ENCODE data around the gene OGFR.

DNA sequence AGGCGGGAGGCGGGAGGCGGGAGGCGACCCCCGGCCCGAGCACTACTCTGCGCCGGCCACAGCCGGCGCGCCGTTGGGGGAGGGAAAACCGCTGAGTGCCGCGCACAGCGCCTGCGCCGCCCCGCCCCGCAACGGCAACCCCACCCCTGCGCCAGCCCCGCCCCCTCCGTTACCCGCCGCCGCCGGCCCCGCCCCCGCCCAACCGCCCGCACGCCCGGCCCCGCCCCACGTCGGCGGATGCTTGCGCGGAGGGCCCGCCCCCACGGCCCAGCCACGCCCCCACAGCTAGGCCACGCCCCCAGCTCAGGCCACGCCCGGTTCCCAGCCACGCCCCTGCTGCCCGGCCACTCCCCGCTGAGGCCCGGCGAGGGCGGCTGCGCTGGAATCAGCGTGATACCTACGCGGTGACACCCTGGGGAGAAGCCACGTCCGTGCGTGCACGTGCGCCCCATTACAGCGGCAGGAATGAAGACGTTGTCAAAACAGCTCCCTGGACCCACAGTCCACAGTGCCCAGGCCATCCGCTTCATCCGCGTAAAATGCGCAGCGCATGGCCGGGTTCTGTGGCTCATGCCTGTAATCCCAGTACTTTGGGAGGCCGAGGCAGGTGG, 57.2 kb downstream of the OGFR start, which contains the start of gene TCFL5:
- TF ChIP-seq CTCF (conservative IDR thresholded peaks at IDR 0.05) = no peak
- no peak for TF ChIP-seq EZH2 (IDR thresholded peaks at IDR 0.05; ENCODE audit: low read depth)
